Muscle of arm (tissue), 12 donors: ENCODE data around the gene OGFOD2. TPM values are rescaled to one million over a fixed set of nuclear protein-coding genes. Genes with fewer than 3 reads are reported as not detected.

Experiments
- DNase-seq: peaks from one replicate; pipeline ENCODE4 v3.0.0-alpha.2; 2013
- polyA plus RNA-seq, 12 donors: library from polyadenylated mRNA; unstranded; fragments of 120-200 nt; gene quantifications; one replicate each; pipeline ENCODE4 v1.2.1, GENCODE V29; 2013; ENCODE audit not compliant: insufficient read length in 12 of 12

Gene OGFOD2
- polyA plus RNA-seq, 12 donors, result 7.0 to 12.2 (median 8.6) TPM; not detected in 2

DNA sequence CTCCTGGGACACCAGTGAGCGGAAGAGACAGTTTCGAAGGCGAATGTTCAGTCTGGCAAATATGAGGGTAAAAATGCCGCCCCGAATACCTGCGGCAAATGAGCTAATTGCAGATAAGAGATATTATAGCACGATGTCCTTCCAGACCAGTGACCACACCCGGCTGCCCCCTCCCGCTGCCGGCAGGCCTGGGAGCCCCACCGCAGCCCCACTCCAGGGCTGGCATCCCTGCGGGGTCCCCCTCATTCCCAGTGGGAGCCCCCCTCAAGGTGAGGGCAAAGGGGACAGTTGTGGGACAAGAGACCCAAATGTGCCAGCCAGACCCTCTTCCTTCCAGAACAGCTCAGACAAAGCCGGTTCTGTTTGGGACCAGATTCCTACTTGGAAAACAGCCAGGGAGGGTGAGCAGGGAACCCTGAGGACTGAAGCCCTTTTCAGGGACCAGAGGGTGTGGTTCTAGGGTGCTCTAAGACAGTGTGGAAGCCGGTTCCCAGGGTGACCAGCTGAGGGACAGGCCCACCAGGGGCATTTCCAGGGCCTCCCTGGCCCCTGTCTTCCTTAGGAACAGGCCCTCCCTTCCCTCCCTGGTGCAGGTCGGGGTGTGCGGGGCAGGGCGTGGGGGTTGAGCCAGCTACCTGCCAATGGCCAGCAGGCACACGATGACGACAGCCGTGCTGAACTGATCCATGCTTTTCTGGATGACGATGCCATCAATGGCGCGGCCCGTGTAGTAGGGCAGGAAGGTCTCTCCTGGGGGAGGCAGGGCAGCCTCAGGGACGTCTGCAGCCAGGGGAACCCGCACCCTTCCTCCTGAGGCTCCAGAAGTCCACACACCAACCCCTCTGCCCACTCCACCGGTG, 25.0 kb upstream of the OGFOD2 start:
- no peak for DNase-seq

DNA sequence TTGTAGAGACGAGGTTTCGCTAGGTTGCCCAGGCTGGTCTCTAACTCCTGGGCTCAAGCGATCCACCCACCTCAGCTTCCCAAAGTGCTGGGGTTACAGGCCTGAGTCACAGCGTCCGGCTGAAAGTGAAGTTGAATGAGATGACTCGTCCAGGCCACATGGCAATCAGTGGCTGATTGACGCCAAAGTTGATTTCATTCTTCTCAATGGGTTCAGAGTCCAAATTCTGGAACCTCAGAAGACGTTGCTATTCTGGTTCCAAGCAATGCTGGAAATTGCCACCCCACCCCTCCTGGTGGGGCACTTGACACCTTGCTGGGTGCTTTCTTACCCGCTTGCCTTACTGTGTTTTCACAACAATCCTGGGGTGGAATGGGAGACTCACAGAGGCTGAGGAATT, 23.6 kb upstream of the OGFOD2 start:
- no peak for DNase-seq

DNA sequence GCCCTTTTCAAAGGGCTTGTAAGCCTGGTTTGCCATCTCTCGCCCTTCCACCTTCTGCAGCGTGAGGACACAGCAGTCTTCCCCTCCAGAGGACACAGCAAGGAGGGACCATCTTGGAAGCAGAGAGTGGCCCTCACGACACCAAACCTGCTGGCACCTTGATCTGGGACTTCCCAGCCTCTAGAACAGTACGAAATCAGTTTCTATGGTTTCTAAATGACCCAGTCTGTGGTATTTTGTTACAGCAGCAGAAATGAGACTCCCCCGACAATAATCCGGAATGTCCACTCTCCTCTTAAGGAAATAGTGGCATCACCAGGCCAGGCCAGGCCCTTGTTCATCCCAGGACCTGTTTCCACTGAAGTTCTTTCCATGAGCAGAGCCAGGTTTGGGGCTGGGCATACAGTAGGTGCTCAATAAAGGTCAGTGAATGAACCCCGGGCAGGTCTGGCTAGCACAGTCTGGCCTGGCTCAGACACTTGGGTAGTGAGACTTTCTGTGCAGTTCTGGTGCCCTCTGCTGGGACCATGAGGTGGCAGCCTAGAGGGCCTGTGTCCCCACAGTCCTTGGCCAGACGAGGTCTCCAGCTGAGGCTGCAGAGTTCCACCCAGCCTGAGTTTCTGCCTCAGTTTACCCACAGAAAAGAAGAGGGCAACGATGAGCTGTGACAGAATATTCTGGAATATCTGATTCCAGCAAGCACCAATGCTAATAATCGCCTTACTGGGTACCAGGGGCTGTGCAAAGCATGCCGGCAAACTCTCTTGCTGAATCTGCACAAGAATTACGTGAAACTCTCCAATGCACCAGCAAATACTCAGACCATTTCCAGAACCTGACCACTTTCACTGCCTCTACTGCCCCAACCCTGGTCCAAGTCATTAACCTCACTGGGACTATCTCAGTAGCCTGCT, 22.8 kb upstream of the OGFOD2 start:
- peak; percentile 71 for DNase-seq

DNA sequence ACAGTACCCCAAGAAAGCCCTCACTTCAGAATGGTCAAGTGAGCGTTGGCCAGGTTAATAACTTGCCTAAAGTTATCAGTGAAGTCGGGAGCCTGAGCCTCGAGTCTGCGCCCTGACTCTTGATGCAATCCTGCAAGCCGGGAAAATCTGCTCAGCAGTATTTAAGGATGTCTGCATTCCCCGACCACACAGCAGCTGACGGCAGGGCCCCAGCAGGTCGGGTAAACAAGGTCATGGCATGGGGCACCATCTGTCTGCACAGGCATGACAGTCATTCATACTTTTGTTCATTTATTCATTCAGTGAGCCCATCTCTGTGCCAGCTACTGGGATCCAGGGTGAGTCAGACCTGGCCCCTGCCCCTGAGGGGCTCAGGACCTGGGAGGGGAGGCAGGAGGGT, 19.9 kb upstream of the OGFOD2 start:
- no peak for DNase-seq

DNA sequence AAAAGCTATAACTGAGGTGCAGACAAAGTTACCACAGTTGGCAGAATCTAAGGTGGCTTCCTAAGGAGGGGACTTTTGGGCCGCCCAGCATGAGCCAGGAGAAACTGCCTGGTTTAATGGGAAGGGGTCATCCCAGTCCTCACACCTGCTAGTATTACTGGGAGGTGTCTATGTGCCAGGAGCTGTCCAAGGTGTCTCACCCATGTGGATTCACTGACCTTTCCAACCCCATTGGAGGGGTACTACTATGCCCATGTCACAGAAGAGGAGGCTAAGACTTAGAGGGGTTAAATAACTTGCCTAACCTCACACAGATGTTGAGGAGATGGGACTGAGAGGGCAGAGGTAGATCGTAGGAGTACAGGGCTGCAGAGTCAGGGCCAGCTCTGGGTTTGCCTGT, 19.0 kb upstream of the OGFOD2 start:
- DNase-seq, result no peak

DNA sequence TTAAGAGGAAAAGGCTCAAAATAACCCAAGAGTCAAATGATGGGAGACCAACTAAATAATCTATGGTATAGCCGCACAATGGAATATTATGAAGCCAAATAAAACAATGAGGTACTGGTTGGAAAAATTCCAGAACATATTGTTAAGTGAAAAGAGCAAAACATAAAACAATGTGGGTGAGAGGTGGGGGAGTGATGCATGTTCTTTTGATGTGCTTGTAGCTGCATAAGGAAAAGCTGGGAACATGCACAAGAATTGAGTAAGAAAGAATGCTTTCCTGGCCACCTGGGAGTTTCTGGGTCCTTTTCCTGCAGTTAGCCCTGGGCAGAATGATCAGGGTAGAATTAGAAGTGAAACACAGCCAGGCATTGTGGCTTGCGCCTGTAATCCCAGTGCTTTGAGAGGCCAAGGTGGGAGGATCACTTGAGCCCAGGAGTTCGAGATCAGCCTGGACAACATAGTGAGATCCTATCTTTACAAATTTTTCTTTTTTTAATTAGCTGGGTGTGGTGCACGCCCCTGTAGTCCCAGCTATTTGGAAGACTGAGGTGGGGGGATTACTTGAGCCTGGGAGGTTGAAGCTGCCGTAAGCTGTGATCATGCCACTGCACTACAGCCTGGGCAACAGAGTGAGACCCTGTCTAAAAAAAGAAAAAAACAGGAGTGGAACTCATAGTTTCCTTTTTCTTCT, 16.7 kb upstream of the OGFOD2 start:
- DNase-seq, result no peak

DNA sequence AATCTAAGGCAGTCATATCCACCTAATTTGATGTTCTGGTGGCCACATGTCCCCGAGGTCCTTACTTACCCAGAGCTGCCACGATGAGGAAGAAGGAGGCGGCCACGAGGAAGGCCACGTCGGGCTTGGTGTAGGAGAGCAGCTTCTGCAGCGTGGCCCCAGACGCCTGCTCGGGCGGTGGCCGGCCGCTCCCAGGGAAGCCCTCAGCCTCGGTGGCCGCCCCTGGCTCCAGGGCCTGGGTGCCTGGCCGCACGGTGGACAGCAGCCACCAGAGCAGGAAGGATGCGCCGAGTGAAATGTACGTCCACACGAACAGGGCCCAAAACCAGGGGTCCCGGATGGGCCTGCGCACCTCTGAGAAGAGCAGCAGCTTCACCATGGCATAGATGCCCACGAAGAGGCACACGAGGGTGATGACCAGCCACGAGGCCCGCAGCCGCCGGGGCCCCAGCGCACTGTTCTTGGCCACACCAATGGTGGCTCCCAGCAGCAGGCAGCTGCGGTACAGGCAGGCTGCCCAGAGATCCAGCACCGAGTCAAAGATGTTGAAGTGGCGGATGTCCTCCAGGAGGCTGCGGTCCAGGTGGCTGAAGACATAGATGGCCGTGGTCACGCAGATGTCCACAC, 15.4 kb upstream of the OGFOD2 start:
- no peak for DNase-seq

DNA sequence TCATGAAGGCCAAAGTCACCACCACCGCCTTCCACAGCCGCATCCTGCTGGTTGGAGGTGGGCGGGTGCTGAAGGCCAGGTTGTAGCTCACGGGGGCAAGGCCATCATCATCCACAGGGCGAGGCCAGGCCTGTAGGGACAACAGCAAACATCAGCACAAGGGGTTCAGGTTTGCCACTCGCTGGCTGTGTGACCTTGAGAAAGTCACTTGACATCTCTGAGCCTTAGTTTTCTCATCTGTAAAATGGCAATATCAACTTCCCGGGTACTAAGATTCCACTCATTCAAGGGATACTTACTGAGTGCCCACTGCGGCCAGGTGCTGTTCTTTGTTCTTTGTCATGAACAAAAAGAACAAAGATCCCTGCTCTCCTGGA, 14.9 kb upstream of the OGFOD2 start:
- no peak for DNase-seq

DNA sequence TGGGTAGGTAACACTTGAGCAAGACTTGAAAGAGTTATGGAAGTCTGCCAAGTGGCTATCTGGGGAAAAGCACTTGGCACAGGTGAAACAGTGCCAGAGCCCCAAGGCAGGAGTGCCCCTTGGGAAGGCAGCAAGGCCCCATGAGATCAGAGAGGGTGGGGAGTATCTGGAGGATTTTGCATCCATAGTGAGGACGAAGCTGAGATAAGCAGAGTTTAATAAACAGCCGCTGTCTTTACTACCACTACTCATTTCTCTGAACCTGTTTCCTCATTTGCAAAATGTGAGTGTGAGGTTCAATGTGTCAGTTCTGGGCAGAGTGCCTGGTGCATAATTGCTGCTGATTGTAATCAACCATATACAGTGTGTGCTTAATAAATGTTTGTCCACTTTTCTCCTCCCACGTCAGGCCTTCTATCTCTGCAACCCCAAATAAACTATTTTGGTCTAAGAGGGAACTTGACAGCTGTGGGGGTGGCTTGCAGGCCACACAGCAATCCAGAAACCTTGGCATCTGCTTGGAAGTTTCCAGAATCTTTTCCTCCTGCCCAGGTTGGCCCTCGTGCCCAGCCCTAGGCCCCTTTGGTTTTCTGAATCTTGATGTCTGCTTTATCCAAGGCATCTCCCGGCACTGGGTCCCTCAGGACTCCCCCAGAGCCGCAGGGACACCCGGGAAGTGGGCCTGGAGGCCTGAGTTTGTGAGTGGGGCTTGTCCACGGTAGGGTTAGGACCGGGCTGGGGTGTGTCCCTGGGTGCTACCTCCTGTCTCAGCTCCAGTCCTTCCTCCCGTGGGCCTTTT, 13.3 kb upstream of the OGFOD2 start:
- DNase-seq, result no peak

DNA sequence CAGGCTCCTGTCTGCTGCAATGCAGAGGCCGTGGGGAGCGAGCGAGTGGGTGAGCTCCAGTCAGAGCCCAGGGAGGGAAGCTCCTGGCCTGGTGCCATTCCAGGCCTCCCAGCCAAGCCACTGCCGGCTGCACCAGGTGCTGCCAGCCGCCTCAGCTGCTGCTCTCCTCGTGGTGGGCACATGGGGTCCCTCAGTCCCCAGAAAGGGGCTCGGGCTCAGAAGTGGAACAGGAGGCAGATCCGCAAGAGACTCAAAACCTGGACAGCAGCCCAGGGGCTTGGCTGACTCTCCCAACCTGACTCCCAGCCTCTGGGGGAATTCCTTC, 11.1 kb upstream of the OGFOD2 start:
- no peak for DNase-seq

DNA sequence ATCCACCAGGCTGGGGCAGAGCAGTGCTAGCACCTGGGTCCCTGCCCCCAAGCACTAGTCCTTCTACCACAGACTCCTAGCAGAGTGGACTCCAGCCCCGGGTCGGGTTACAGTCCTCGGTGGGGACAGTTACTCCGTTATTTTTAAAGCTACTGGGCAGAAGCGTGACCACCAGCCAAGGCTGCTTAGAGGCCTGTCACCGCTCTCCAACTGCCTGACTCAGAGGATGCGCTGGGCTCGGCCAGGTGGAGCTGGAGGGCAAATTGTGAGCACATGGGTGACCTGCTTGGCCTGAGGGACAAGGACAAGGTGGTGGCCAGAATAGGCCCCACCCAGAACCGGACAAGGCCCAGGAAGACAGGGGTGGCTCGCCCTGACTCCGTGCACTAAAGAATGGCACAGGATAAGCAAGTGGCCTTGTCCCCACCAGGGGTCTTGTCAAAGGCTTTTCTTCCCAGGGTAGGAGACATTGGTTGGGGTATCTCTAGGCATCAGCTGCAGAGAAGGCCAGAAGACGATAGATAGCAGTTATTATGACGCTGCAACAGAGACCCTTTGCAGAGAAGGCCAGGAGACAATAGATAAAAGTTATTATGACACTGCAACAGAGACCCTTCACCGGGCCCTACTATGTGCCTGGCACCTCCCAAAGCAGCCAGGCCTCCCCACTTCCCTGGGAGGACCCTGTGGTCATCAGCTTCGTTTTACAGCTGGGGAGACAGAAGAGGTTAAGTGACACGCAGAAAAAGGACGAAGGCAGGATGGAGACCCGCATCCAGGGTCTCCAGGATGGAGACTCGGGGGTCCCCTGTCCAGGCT, 10.4 kb upstream of the OGFOD2 start:
- no peak for DNase-seq

DNA sequence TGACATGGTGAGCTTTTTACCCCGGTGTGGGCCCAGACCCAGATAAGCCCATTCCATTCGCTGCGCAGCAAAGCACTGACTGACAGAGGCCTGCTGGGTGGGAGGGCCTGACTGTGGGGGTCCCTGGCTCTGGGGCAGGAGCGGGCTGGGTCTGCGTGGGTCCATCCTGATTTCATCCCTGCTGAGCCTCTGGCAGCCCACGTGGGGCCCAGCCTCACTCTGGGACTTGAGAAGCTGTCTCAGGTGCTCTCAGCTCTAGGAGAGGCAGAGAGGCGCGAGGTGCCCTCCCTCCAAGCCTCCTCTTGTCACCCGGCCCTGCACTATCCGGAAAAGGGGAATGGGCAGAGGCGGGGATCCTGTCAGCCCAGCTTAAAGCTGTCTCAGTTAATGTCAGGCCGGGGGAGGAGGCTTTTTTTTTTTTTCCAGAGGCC, 9.7 kb upstream of the OGFOD2 start:
- no peak for DNase-seq

DNA sequence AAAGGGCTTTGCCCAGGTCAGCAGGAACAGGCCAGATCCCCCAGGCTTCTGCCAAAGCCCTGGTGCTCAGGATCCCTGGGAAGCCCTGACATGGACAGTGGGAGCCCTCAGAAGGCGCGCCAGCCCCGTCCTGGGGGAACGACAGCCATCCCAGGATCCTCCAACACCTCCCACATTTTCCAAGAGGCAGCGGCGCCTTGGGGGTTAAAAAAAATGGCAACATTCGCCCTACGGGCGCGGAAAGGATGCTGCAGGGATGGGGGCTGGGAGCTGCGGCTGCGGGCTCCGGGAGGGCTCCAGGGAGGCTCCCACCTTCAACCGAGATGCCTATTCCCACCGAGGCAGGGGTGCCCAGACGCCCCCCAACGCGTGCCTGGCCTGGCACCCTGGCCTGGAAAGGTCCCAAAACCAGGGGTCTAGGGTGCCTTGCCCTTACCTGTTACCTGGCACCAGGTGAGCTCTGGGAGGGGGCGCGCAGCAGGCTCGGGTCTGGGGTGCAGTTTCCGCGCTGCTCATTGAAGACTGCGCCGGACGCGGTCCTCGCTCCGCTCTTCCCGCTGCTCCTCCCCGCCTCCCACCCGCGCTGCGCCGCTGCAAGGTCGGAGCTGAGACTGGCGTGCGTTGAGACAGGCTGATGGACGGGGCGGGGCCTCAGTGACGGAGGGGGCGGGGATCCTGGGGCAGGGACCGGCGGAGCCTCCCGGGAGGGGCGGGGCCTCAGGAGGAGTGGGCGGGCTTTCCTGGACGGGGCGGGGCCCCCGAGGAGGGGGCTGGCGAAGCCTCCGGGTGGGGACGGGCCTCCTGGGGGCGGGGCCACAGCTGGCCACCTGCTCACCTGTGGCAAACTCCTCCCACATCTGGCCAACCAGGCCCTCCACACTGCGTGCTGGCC, 8.9 kb upstream of the OGFOD2 start, which contains the start of gene ABCB9:
Gene ABCB9, minus strand, starts transcription at position 613 of the 892 bp plus-strand sequence. CDS start 6,228 bp downstream, outside the sequence.
- peak; percentile 80 for DNase-seq

DNA sequence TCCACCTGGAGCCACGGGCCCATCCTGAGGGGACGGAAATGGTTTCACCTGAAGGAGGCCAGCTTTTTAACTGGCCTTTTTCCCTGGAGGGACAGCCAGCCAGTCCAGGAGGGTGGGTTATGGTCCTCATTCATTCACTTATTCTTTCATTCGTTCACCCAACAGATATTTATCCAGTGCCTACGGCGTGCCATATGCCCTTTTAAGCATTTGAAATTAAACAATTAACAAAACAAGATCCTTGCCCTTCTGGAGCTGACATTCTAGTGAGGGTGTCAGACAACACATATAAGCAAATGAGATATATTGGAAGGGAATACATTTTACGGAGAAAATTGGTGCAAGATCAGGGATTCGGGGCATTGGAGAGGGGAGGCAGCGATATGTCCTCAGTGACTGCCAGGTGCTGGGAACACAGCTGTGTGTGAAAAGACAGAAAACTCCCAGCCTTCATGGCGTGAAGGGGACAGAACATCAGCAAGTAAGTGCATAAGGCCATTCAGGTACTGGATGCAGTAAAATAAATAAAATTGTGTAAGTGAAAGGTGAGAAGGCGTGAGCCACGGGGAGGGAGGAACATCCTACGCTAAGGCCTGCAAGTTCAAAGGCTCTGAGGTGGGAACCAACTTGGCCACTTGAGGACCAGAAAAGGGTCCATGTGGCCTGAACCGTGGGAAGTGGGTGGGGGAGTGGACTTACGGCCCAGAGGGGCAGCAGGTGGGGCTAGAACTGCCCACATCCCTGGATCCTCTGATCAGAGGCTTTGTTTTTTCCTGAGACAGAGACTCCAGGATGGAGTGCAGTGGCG, 8.1 kb upstream of the OGFOD2 start:
- DNase-seq, result no peak

DNA sequence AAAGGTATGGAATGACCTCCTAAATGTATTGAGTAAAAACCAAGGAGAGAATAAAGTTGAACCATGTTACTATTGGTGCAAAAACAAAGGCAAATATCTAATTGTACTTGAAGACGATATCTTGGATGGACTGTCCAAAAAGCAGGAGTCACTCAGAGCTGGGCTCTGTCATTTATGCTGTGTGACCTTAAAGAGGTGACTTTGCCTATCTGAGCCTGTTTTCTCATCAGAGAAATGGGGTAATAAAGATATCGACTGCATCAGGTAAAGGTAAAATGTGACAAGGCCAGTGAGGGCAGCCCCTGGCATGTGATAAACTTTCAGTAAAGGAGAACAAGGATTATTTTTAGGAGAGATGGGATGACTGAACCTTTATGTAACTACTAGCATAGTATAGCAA, 6.9 kb upstream of the OGFOD2 start:
- no peak for DNase-seq

DNA sequence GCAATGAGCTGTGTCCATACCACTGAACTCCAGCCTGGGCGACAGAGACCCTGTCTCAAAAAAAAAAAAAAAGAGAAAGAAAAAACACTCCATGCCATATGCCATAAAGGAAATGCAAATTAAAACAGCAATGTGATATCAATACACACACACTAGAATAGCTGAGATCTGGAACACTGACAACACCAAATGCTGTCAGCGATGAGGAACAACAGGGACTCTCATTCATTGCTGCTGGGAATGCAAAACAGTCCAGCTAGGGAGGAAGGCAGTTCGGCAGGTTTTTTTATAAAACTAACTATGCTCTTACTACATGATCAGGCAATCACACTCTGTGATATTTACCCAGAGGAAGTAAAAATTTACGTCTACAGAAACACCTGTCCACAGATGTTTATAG, 5.4 kb upstream of the OGFOD2 start:
- DNase-seq, result no peak

DNA sequence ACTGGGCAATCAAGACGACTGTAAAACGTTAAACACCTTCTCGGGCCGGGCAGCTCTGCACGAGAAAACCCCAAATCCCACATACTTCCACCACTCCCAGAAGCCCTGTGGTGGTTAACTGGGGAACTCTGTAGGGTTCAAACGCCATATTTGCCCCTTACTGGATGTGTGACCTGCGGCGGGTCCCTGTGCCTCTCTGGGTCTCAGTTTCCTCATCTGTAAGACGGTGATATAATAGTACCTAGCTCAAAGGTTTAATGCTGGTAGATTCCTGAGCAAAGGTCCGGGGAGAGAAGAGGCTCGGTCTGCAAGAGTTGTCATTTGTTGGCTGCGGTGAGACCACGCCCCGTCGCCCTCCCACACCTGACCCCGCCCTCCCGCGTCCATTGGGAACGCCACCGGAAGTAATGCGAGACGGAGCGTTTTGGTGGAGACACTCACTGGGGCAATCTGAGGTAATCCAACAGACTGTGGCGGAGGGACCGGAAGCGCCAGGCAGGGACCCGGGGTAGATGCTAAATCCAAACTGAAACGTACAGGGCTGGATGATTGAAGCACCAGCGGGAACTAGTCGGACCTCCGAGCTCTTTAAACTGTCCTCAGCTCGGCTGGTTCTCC, 661 bp upstream of the OGFOD2 start:
- DNase-seq, result peak; percentile 98
